Measurements from ENCODE around the gene IFI35. TPM values are rescaled to one million over a fixed set of nuclear protein-coding genes. Genes with fewer than 3 reads are reported as not detected.

Gene IFI35
- total and polyA plus RNA-seq, 9 of the 15 experiments (the other 6 are each of a cell fraction or from before 2014, with no cell fraction given) = 4.4 to 13.1 (median 10.2) TPM

DNA sequence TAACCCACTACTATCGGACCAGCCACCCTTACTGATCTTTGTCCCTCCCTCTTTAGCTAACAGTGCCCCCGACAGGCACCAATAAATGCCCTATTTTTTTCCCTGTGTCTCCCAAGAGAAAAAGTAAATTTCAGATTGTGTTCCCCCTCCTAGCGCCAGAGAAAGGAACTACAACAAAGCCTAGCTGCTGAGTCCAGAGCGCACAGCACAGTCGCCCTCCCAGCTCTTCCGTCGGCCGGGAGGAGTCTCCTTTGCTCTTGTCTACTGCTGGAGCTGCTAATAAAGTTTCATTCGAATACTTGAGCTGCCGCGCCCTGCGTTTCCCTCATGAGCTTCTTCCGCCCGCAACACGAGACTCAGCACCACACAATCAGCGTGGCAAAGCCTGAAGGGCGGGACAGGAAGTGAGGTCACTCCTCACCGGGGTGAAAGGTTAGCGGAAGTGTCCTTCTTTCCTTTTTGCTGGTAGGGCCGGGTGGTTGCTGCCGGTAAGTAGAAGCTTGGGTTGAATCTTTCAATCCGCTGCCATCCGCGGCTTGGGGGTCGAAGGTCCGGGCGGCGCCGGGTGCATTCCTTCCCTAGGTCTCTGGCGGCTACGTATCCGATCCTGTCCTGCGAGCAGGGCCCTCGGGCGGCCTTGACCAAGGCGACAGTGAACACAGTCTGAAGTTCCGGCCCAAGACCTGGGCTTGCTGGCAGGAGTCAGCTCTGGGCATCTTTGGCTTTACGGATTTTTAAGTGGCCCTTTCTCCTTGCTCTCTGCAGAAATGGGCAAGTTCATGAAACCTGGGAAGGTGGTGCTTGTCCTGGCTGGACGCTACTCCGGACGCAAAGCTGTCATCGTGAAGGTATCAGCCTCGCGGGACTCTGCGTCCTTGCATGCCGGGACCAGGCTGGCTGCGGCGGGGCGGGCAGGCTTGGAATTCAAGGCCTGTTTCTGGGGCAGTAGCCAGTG is 8.3 kb upstream of the IFI35 start, which contains the start of gene RPL27 (continued):
- TF ChIP-seq, protein P1, sequence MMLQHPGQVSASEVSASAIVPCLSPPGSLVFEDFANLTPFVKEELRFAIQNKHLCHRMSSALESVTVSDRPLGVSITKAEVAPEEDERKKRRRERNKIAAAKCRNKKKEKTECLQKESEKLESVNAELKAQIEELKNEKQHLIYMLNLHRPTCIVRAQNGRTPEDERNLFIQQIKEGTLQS (IDR thresholded peaks at IDR 0.05) = peak; percentile 82
- TF ChIP-seq, protein P1 (CRISPR knock-in tag; conservative IDR thresholded peaks at IDR 0.05) = peak; percentile 95
- TF ChIP-seq, protein P2, sequence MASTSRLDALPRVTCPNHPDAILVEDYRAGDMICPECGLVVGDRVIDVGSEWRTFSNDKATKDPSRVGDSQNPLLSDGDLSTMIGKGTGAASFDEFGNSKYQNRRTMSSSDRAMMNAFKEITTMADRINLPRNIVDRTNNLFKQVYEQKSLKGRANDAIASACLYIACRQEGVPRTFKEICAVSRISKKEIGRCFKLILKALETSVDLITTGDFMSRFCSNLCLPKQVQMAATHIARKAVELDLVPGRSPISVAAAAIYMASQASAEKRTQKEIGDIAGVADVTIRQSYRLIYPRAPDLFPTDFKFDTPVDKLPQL (IDR thresholded peaks at IDR 0.05; ENCODE audit: extremely low read depth, insufficient read length) = peak; percentile 75
- TF ChIP-seq, protein P3, sequence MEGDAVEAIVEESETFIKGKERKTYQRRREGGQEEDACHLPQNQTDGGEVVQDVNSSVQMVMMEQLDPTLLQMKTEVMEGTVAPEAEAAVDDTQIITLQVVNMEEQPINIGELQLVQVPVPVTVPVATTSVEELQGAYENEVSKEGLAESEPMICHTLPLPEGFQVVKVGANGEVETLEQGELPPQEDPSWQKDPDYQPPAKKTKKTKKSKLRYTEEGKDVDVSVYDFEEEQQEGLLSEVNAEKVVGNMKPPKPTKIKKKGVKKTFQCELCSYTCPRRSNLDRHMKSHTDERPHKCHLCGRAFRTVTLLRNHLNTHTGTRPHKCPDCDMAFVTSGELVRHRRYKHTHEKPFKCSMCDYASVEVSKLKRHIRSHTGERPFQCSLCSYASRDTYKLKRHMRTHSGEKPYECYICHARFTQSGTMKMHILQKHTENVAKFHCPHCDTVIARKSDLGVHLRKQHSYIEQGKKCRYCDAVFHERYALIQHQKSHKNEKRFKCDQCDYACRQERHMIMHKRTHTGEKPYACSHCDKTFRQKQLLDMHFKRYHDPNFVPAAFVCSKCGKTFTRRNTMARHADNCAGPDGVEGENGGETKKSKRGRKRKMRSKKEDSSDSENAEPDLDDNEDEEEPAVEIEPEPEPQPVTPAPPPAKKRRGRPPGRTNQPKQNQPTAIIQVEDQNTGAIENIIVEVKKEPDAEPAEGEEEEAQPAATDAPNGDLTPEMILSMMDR (IDR thresholded peaks at IDR 0.05 in 2 of 3, conservative IDR thresholded peaks at IDR 0.05 in 1 of 3; ENCODE audit: insufficient read depth in 2 of 3, low read depth in 1 of 3, low read length in 3 of 3) = peak; percentile 92 to 96 (median 95)
- TF ChIP-seq, protein P4, sequence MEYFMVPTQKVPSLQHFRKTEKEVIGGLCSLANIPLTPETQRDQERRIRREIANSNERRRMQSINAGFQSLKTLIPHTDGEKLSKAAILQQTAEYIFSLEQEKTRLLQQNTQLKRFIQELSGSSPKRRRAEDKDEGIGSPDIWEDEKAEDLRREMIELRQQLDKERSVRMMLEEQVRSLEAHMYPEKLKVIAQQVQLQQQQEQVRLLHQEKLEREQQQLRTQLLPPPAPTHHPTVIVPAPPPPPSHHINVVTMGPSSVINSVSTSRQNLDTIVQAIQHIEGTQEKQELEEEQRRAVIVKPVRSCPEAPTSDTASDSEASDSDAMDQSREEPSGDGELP (CRISPR knock-in tag; IDR thresholded peaks at IDR 0.05; ENCODE audit: borderline replicate concordance) = peak; percentile 92
- TF ChIP-seq ZC3H11A (IDR thresholded peaks at IDR 0.05; ENCODE audit: low read depth, low read length) (0 out of 2 replicates have a peak, but pooled peaks have one; percentile 40), RNF2 (IDR thresholded peaks at IDR 0.05) (peak; percentile 64; the same call in 1 of the 2 replicates), ZNF263 (CRISPR knock-in tag; IDR thresholded peaks at IDR 0.05; ENCODE audit: borderline replicate concordance) (peak; percentile 88)
- TF ChIP-seq, protein P5, sequence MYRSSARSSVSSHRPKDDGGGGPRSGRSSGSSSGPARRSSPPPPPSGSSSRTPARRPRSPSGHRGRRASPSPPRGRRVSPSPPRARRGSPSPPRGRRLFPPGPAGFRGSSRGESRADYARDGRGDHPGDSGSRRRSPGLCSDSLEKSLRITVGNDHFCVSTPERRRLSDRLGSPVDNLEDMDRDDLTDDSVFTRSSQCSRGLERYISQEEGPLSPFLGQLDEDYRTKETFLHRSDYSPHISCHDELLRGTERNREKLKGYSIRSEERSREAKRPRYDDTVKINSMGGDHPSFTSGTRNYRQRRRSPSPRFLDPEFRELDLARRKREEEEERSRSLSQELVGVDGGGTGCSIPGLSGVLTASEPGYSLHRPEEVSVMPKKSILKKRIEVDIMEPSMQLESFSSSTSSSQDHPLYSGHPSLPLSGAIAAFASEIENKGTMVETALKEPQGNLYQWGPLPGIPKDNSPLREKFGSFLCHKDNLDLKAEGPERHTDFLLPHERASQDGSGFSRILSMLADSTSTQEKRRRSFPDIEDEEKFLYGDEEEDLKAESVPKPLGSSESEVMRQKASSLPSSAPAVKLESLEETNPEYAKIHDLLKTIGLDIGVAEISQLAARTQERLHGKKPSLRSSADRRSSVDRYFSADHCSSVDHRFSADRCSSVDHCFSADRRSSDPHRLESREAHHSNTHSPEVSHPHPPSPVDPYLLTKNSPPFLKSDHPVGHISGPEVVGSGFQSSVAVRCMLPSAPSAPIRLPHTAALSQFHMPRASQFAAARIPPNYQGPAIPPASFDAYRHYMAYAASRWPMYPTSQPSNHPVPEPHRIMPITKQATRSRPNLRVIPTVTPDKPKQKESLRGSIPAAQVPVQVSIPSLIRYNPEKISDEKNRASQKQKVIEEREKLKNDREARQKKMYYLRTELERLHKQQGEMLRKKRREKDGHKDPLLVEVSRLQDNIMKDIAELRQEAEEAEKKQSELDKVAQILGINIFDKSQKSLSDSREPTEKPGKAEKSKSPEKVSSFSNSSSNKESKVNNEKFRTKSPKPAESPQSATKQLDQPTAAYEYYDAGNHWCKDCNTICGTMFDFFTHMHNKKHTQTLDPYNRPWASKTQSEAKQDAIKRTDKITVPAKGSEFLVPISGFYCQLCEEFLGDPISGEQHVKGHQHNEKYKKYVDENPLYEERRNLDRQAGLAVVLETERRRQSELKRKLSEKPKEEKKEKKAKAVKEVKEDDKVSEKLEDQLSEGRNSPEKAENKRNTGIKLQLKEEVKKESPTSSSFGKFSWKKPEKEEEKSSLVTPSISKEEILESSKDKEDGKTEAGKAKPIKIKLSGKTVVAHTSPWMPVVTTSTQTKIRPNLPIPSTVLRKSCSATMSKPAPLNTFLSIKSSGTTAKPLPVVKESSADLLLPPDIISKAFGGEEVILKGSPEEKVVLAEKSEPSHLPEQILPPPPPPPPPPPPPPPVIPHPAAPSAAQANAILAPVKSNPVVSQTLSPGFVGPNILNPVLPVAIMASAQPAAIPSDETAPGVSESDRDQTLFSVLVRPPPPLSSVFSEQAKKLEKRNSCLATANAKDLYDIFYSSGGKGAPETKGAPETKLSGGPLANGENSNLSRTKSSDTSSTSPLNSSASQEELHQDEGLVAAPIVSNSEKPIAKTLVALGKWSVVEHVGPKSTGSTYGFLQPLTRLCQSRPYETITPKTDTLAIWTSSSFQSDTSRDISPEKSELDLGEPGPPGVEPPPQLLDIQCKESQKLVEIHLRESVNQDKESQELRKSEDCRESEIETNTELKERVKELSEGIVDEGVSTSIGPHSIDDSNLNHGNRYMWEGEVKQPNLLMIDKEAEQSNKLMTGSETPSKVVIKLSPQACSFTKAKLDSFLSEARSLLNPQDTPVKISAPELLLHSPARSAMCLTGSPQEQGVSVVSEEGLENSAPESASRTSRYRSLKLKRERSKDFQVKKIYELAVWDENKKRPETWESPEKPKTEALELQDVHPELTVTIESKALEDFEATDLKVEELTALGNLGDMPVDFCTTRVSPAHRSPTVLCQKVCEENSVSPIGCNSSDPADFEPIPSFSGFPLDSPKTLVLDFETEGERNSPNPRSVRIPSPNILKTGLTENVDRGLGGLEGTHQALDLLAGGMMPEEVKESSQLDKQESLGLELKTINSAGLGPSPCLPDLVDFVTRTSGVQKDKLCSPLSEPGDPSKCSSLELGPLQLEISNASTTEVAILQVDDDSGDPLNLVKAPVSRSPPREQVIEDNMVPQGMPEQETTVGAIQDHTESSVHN (IDR thresholded peaks at IDR 0.05; ENCODE audit: borderline replicate concordance in 1 of 2, low read depth in 1 of 2) = peak in 1 of 2 experiments; percentile 97; a peak in 2 of 4 replicates
